Measurements from ENCODE around the gene SGPL1.
"Not testable (repeated sequence)": the region's sequence is repeated elsewhere in the genome, so short reads cannot be mapped to it uniquely, and the experiment has no call there.

SGPL1 gene

GRCh38 chr10:70843776-70844489, 28.2 kb downstream of the SGPL1 start:
- no peak for DNase-seq (ENCODE audit: low spot score)

GRCh38 chr10:70845256-70845655, 29.5 kb downstream of the SGPL1 start:
- no peak for DNase-seq (ENCODE audit: low spot score)

GRCh38 chr10:70845816-70846215, 30.1 kb downstream of the SGPL1 start:
- DNase-seq (ENCODE audit: low spot score) = no peak

- DNase-seq (ENCODE audit: low spot score) = no peak
Observed at GRCh38 chr10:70846795-70847194, 31.0 kb downstream of the SGPL1 start.

GRCh38 chr10:70847659-70848360, 32.1 kb downstream of the SGPL1 start:
- no peak for DNase-seq (ENCODE audit: low spot score)

- DNase-seq (ENCODE audit: low spot score) = peak; percentile 33
Observed at GRCh38 chr10:70849582-70850016, 33.9 kb downstream of the SGPL1 start.

GRCh38 chr10:70850097-70850496, 34.3 kb downstream of the SGPL1 start:
- no peak for DNase-seq (ENCODE audit: low spot score)

- DNase-seq (ENCODE audit: low spot score) = no peak
Observed at GRCh38 chr10:70851597-70852475, 36.1 kb downstream of the SGPL1 start.

GRCh38 chr10:70853038-70853437, 37.3 kb downstream of the SGPL1 start:
- no peak for DNase-seq (ENCODE audit: low spot score)

GRCh38 chr10:70853457-70853856, 37.7 kb downstream of the SGPL1 start:
- no peak for DNase-seq (ENCODE audit: low spot score)

GRCh38 chr10:70856454-70856853, 40.7 kb downstream of the SGPL1 start:
- DNase-seq (ENCODE audit: low spot score) = no peak

GRCh38 chr10:70858759-70859158, 43.0 kb downstream of the SGPL1 start:
- no peak for DNase-seq (ENCODE audit: low spot score)

GRCh38 chr10:70861495-70862197, 45.9 kb downstream of the SGPL1 start:
- not testable (repeated sequence) for DNase-seq (ENCODE audit: low spot score)

- DNase-seq (ENCODE audit: low spot score) = no peak
Observed at GRCh38 chr10:70863470-70864160, 47.9 kb downstream of the SGPL1 start.

GRCh38 chr10:70864935-70865334, 49.2 kb downstream of the SGPL1 start:
- DNase-seq (ENCODE audit: low spot score) = no peak

GRCh38 chr10:70866424-70866823, 50.7 kb downstream of the SGPL1 start:
- DNase-seq (ENCODE audit: low spot score) = no peak

GRCh38 chr10:70872291-70872690, 56.5 kb downstream of the SGPL1 start:
- no peak for DNase-seq (ENCODE audit: low spot score)

- DNase-seq (ENCODE audit: low spot score) = no peak
Observed at GRCh38 chr10:70874061-70874460, 58.3 kb downstream of the SGPL1 start.

- DNase-seq (ENCODE audit: low spot score) = no peak
Observed at GRCh38 chr10:70879207-70879606, 63.5 kb downstream of the SGPL1 start.

GRCh38 chr10:70880077-70880534, 64.4 kb downstream of the SGPL1 start:
- peak; percentile 83 for DNase-seq (ENCODE audit: low spot score)

GRCh38 chr10:70884741-70885140, 69.0 kb downstream of the SGPL1 start:
- DNase-seq (ENCODE audit: low spot score) = no peak

Data from AG20443 (cell line).